ENCODE data around the gene PBRM1.
A peak's percentile ranks its signal among the peaks of the same experiment; 100 is the strongest.

Gene PBRM1

DNA sequence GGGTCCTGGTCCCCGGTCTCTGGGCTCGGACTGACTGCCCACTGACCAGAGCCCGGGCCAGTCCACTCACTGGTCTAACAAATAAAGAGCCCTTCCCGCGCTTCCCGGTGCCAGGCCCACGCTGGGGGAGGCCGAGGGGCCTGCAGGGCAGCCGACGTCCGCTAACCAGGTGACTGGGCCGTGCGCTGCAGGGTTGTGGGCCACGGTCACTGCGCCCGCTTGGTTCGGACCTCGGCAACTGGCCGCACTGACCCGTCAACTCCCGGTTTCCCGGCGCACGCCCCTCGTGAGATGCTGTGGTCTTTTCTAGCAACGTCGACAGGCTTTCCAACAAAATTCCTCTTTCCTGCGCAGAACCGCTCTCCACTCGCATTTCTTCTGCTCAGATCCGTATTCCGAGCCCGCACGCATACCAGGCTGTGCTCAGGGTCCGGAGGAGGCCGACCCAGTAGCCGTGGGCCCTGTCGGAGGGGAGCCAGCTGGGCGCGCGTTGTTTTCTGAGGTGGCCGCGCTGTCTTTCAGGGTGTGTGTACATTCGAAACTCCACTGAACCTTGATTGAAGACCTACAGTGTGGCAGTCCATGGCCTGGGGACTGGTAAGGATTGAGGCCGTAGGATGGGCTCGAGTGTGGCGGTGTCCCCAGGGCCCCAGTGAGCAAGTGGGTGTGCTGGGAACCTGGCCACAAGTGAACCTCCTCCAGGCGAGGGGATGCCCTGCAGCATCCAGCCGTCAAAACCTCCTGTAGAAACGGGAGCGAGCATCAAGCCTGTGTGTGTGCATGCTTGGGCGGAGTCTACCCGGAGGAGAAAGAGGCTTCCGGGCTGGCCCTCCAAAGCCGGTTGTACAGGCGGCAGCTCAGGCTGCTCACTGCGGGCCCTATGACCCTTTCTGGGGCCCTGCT lies 151.2 kb downstream of the PBRM1 start:
- Histone ChIP-seq H3K36me3 (peaks cover 19% of the 10 kb centered on the region), H3K27me3 (ENCODE audit: insufficient read depth, low read depth, severe bottlenecking) (no peaks in the 10 kb centered on the region), H3K9me3 (ENCODE audit: severe bottlenecking) (no peaks in the 10 kb centered on the region), H3K27ac (peak overlapping the region; percentile 90), H3K4me3 (ENCODE audit: low read depth, low read length) (peak overlapping the region; percentile 56)
- TF ChIP-seq, protein P1, sequence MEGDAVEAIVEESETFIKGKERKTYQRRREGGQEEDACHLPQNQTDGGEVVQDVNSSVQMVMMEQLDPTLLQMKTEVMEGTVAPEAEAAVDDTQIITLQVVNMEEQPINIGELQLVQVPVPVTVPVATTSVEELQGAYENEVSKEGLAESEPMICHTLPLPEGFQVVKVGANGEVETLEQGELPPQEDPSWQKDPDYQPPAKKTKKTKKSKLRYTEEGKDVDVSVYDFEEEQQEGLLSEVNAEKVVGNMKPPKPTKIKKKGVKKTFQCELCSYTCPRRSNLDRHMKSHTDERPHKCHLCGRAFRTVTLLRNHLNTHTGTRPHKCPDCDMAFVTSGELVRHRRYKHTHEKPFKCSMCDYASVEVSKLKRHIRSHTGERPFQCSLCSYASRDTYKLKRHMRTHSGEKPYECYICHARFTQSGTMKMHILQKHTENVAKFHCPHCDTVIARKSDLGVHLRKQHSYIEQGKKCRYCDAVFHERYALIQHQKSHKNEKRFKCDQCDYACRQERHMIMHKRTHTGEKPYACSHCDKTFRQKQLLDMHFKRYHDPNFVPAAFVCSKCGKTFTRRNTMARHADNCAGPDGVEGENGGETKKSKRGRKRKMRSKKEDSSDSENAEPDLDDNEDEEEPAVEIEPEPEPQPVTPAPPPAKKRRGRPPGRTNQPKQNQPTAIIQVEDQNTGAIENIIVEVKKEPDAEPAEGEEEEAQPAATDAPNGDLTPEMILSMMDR (IDR thresholded peaks at IDR 0.05; ENCODE audit: low read depth, low read length): no peak
- peak; percentile 67 for DNase-seq

DNA sequence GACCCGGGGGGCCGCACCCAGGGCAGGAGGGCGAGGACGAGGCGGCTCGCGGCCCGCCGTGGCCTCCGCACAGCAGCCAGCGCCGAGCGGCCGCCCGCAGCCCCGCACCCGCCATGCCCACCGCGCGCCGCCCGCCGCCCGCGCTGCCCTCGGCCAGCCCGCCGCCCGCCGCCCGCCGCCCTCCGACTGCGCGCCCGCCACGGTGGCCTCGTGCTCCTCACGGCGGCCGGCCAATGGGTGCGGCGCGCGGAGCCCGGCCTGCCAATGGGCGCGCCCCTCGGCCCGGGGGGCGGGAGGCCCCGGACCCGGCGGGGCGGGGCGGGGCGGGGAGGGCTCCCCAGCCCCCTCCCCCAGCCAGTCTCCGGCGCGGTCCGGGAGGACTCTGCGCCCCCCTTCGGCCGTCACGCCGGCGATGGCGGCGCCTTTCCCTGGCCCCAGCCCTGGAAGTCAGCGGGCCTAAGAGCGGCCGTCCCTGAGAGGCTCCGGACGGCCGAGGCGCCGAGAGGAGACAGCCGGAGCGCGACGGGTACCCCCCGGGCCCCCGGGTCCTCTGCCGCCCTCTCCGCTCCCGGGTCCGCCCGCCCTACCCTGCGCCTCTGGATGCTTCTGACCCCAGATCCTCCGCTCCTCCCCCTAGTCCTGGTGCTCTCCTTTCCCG lies 152.0 kb downstream of the PBRM1 start, which contains the start of gene NT5DC2:
NT5DC2 (minus strand) TSS at position 235 of the 658 bp plus-strand sequence; CDS start at position 115, 120 bp downstream.
- Histone ChIP-seq H3K27ac (peak within 1 kb of the TSS; percentile 90), H3K27me3 (ENCODE audit: insufficient read depth, low read depth, severe bottlenecking) (no peaks in the 10 kb centered on the region), H3K36me3 (peaks cover 26% of the 10 kb centered on the region), H3K9me3 (ENCODE audit: severe bottlenecking) (no peaks in the 10 kb centered on the region), H3K4me3 (ENCODE audit: low read depth, low read length) (peak within 1 kb of the TSS; percentile 87)
- peak; percentile 74 for DNase-seq
- TF ChIP-seq, protein P1 (IDR thresholded peaks at IDR 0.05; ENCODE audit: low read depth, low read length): 0 out of 2 replicates have a peak, but pooled peaks have one; percentile 27

DNA sequence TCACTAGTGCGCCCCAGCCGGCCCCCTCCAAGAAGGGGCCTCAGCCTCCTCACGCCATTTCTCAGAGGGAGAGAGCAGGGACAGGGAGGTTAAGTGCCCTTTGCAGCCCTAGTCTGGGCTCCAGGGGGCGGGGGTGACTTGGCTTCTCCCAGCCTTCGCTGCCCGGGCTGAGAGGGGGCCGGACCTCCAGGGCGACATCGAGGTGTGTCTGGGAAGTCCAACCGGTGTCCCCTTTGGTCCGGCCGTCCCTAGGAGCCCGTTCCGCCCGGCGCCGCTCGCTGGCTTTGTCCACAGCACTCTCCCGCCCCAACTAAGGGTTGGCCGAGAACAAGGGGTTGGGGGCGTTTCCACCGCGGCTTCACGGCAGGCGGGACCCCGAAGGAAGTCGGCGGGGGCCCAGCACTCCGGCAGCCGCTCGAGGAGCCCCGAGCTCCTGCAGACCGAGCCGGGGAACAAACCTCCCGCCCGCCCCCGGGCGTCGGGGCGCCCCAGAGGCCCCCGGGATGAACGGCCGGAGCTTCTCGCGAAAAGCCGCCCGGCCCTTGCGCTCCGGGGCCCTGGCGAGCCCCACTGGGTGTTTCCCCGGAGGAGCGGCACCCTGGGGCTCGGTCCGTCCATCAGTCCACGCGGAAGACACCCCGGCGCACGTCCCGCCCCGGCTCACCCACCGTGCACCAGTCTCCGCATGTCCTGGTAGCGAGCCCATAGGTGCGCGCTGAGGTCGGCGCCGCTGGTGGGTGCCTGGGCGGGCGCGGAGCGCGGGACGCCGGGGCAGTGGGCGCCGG lies 152.7 kb downstream of the PBRM1 start:
- Histone ChIP-seq H3K36me3 (peaks cover 31% of the 10 kb centered on the region), H3K27ac (peak overlapping the region; percentile 81), H3K27me3 (ENCODE audit: insufficient read depth, low read depth, severe bottlenecking) (no peaks in the 10 kb centered on the region), H3K9me3 (ENCODE audit: severe bottlenecking) (no peaks in the 10 kb centered on the region), H3K4me3 (ENCODE audit: low read depth, low read length) (peak overlapping the region; percentile 87)
- DNase-seq: no peak
- TF ChIP-seq, protein P1 (IDR thresholded peaks at IDR 0.05; ENCODE audit: low read depth, low read length): no peak

DNA sequence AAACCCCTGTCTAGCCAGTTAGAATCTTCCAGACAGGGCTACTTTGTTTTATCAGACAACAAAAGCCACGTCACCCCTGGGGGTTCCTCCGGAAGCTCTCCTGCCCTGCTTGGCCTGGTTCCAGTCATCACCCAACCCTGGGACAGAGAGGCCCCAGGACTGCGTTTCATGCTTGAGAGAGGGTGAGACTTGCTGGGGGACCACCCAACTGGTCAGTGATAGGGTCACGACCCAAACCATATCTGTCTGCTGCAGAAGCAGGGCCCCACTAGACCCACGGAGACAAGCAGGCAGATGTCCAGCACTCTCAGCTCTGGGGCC lies 153.2 kb downstream of the PBRM1 start:
- TF ChIP-seq, protein P1 (IDR thresholded peaks at IDR 0.05; ENCODE audit: low read depth, low read length): no peak
- Histone ChIP-seq H3K36me3 (peaks cover 37% of the 10 kb centered on the region), H3K4me3 (ENCODE audit: low read depth, low read length) (peak overlapping the region; percentile 87), H3K27me3 (ENCODE audit: insufficient read depth, low read depth, severe bottlenecking) (no peaks in the 10 kb centered on the region), H3K9me3 (ENCODE audit: severe bottlenecking) (no peaks in the 10 kb centered on the region), H3K27ac (peak overlapping the region; percentile 81)
- DNase-seq: no peak

DNA sequence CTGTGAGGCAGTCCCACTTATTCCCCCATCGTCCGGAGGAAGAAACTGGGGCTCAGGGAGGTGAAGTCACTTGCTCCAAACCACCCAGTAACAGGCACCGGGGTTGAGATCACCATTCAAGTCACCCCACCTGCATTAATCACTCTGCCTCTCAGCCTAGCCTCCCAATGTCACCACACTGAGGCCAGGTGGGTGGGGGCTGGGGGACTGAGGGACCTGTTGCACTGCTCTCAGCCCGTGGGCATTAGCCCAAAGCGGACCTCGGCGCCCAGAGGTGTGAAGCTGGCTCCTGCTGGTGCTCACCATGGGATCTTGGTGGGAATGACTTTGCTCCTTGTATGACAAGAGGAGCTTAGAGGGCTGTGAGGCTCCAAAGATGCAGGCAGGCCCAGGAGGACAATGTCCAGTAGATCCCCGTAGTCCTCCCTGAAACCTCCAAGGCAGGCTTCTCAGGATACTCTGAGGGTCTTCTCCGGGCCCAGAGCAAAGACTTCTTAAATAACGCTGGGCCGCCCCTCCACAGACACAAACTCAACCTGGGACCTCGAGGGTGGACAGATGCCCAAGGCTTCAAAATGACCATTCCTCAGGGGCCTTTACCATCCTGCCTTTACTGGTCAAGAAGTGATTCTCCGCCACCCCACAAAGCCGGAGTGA lies 153.7 kb downstream of the PBRM1 start:
- peak overlapping the region; percentile 81; the same call in 1 of the 2 replicates for H3K27ac ChIP-seq
- H3K9me3 ChIP-seq (ENCODE audit: severe bottlenecking): no peaks in the 10 kb centered on the region
- no peak for DNase-seq
- TF ChIP-seq, protein P1 (IDR thresholded peaks at IDR 0.05; ENCODE audit: low read depth, low read length): no peak
- no peaks in the 10 kb centered on the region for H3K27me3 ChIP-seq (ENCODE audit: insufficient read depth, low read depth, severe bottlenecking)
- peak overlapping the region; percentile 87 for H3K4me3 ChIP-seq (ENCODE audit: low read depth, low read length)
- H3K36me3 ChIP-seq: peaks cover 42% of the 10 kb centered on the region
